B cell (primary cell): ENCODE data around the gene PARD3.

ENCODE experiments used
- CTCF ChIP-seq: fragments of 200-600 bp; IDR thresholded peaks from one replicate; pipeline ENCODE4 v1.8.0; 2022; ENCODE audit warnings: antibody characterized with exemption, mild to moderate bottlenecking
- EZH2 ChIP-seq: IDR thresholded peaks from 2 replicates; pipeline ENCODE4 v1.6.1; 2012; ENCODE audit warnings: borderline replicate concordance, low read depth, mild to moderate bottlenecking, moderate library complexity, low read length; ENCODE audit not compliant: insufficient read depth, poor library complexity, severe bottlenecking

- TF ChIP-seq CTCF (no peak), EZH2 (no peak)
Measured at GRCh38 chr10:34116220-34116641, 698.9 kb downstream of the PARD3 start.
